Measurements from ENCODE around the gene AEBP1. TPM values are rescaled to one million over a fixed set of nuclear protein-coding genes. Genes with fewer than 3 reads are reported as not detected.

The AEBP1 gene
- total RNA-seq, 1 donor from 2014 or later = 65.0 TPM

DNA sequence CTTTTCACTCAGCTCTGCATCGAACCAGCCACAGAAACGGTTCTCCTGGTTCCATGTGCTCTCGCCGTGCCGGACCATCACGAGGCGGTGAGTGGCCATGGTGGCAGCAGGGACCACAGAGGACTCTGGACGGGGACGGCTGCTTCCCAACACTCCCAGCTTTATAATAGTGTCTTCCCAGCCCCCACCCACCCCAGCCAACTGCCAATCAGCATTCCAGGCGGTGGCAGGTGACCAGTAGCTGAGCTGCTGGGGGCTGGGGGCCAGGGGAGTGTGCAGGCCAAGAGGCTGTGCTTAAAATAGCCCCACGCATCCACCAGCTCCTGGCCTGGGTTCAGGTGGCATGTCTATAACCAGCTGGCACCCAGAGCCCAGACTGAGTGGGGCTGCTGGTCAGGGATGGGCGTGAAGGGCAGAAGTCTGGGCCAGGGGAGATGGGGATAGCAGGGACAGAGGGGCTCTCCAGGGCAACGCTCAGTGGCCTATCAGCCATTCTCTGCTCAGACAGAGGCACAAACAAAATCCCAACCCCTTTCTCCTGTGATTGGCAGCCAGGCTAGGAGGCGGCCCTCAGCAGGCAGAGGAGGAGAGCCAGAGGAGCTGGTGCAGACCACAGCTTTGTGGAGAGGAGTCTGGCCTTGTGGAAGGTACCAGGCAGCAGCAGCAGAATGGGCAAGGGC is 38.6 kb upstream of the AEBP1 start, which contains the start of gene PGAM2:
Gene PGAM2 (minus strand): TSS at position 137 of the 680 bp plus-strand sequence. CDS start 38 bp downstream, at position 99.
- Histone ChIP-seq H3K9ac (ENCODE audit: low read length) (no peak within 1 kb of the TSS), H3K9me3 (ENCODE audit: insufficient read depth, low read depth, low read length) (no peaks in the 10 kb centered on the region), H3K4me3 (ENCODE audit: insufficient read depth, low read depth, low read length) (no peak within 1 kb of the TSS), H3K4me1 (ENCODE audit: insufficient read depth, low read length) (peaks cover 3% of the 10 kb centered on the region), H3K27ac (ENCODE audit: low read depth, low read length) (no peak within 1 kb of the TSS), H3K79me2 (ENCODE audit: insufficient read depth, low read length) (no peaks in the 10 kb centered on the region), H3K36me3 (ENCODE audit: insufficient read depth, low read length) (peaks cover 5% of the 10 kb centered on the region), H4K20me1 (ENCODE audit: insufficient read depth, low read length) (peaks cover 55% of the 10 kb centered on the region), H3K27me3 (ENCODE audit: insufficient read depth, low read length) (peaks cover 3% of the 10 kb centered on the region), H2AFZ (ENCODE audit: low read depth, low read length) (no peak within 1 kb of the TSS), H3K4me2 (ENCODE audit: low read length) (peak within 1 kb of the TSS; percentile 10)
- H3K4me3 Mint-ChIP-seq (ENCODE audit: unreplicated experiment) = no peak within 1 kb of the TSS
- TF ChIP-seq CTCF (IDR thresholded peaks at IDR 0.05; ENCODE audit: insufficient read depth, low read depth, low read length) (no peak), EZH2 (IDR thresholded peaks at IDR 0.05; ENCODE audit: insufficient read depth, low read length) (no peak)
- no peak within 1 kb of the TSS for H3K27ac Mint-ChIP-seq (ENCODE audit: unreplicated experiment)
- FAIRE-seq = no peak
- no peaks in the 10 kb centered on the region for H3K27me3 Mint-ChIP-seq (ENCODE audit: low read depth, unreplicated experiment)
- peaks cover 14% of the 10 kb centered on the region for H3K4me1 Mint-ChIP-seq (ENCODE audit: low read depth, unreplicated experiment)
- DNase-seq (ENCODE audit: low read depth) = no peak
- H3K9me3 Mint-ChIP-seq (ENCODE audit: unreplicated experiment) = no peaks in the 10 kb centered on the region
- peaks cover 7% of the 10 kb centered on the region for H3K36me3 Mint-ChIP-seq (ENCODE audit: low read depth, unreplicated experiment)

GRCh38 chr7:44066111-44066460 is 38.1 kb upstream of the AEBP1 start:
- Histone ChIP-seq H3K79me2 (ENCODE audit: insufficient read depth, low read length) (no peaks in the 10 kb centered on the region), H3K4me3 (ENCODE audit: insufficient read depth, low read depth, low read length) (no peak overlapping the region), H3K4me1 (ENCODE audit: insufficient read depth, low read length) (peaks cover 3% of the 10 kb centered on the region), H3K9me3 (ENCODE audit: insufficient read depth, low read depth, low read length) (no peaks in the 10 kb centered on the region), H4K20me1 (ENCODE audit: insufficient read depth, low read length) (peaks cover 51% of the 10 kb centered on the region), H3K27ac (ENCODE audit: low read depth, low read length) (no peak overlapping the region), H3K9ac (ENCODE audit: low read length) (no peak overlapping the region), H3K27me3 (ENCODE audit: insufficient read depth, low read length) (peaks cover 3% of the 10 kb centered on the region), H3K4me2 (ENCODE audit: low read length) (no peak overlapping the region), H2AFZ (ENCODE audit: low read depth, low read length) (no peak overlapping the region), H3K36me3 (ENCODE audit: insufficient read depth, low read length) (peaks cover 2% of the 10 kb centered on the region)
- Mint-ChIP-seq H3K36me3 (ENCODE audit: low read depth, unreplicated experiment) (peaks cover 7% of the 10 kb centered on the region), H3K4me1 (ENCODE audit: low read depth, unreplicated experiment) (peaks cover 14% of the 10 kb centered on the region), H3K9me3 (ENCODE audit: unreplicated experiment) (no peaks in the 10 kb centered on the region), H3K4me3 (ENCODE audit: unreplicated experiment) (no peak overlapping the region), H3K27ac (ENCODE audit: unreplicated experiment) (no peak overlapping the region), H3K27me3 (ENCODE audit: low read depth, unreplicated experiment) (no peaks in the 10 kb centered on the region)
- FAIRE-seq = no peak
- TF ChIP-seq CTCF (IDR thresholded peaks at IDR 0.05; ENCODE audit: insufficient read depth, low read depth, low read length) (no peak), EZH2 (IDR thresholded peaks at IDR 0.05; ENCODE audit: insufficient read depth, low read length) (no peak)
- DNase-seq (ENCODE audit: low read depth) = no peak

DNA sequence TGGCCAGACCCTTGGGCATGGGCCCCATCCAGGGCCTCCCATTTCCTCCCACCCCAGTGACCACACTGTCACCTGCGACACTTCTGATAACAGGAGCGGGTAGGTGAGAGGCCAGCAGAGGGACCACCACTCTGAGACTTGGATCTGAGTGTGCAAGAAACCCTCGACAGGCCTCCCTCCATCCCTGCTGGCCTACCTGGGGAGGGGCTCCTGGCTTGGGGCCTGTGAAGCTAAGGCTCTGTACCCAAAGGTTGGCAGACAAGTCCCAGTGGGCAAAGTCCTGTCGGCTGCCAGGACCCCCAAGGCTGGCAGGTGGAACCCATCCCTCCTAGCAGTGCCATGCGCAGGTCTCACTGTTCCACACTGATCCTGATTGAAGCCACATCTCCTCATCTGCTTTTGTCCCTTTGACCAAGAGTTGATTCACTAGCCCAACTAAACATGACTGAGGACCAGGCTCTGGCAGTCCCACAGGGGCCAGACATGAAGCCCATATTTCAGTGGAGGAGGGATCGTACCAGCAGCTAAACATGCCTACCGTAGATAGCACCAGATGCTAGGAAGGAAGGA is 37.6 kb upstream of the AEBP1 start:
- no peak overlapping the region for H3K27ac Mint-ChIP-seq (ENCODE audit: unreplicated experiment)
- no peaks in the 10 kb centered on the region for H3K9me3 Mint-ChIP-seq (ENCODE audit: unreplicated experiment)
- DNase-seq (ENCODE audit: low read depth) = no peak
- Histone ChIP-seq H3K27ac (ENCODE audit: low read depth, low read length) (no peak overlapping the region), H3K36me3 (ENCODE audit: insufficient read depth, low read length) (peaks cover under 1% of the 10 kb centered on the region), H3K9me3 (ENCODE audit: insufficient read depth, low read depth, low read length) (no peaks in the 10 kb centered on the region), H3K9ac (ENCODE audit: low read length) (no peak overlapping the region), H3K4me1 (ENCODE audit: insufficient read depth, low read length) (peaks cover 3% of the 10 kb centered on the region), H3K79me2 (ENCODE audit: insufficient read depth, low read length) (no peaks in the 10 kb centered on the region), H3K4me2 (ENCODE audit: low read length) (no peak overlapping the region), H2AFZ (ENCODE audit: low read depth, low read length) (no peak overlapping the region), H3K4me3 (ENCODE audit: insufficient read depth, low read depth, low read length) (no peak overlapping the region), H3K27me3 (ENCODE audit: insufficient read depth, low read length) (peaks cover 3% of the 10 kb centered on the region), H4K20me1 (ENCODE audit: insufficient read depth, low read length) (peaks cover 46% of the 10 kb centered on the region)
- TF ChIP-seq CTCF (IDR thresholded peaks at IDR 0.05; ENCODE audit: insufficient read depth, low read depth, low read length) (no peak), EZH2 (IDR thresholded peaks at IDR 0.05; ENCODE audit: insufficient read depth, low read length) (no peak)
- H3K4me3 Mint-ChIP-seq (ENCODE audit: unreplicated experiment) = no peak overlapping the region
- peaks cover 14% of the 10 kb centered on the region for H3K4me1 Mint-ChIP-seq (ENCODE audit: low read depth, unreplicated experiment)
- H3K36me3 Mint-ChIP-seq (ENCODE audit: low read depth, unreplicated experiment) = peaks cover 4% of the 10 kb centered on the region
- no peaks in the 10 kb centered on the region for H3K27me3 Mint-ChIP-seq (ENCODE audit: low read depth, unreplicated experiment)
- FAIRE-seq = no peak

Data from astrocyte (in vitro differentiated cells and primary cell).